ENCODE results near the gene DCLRE1C. TPM values are rescaled to one million over a fixed set of nuclear protein-coding genes. Genes with fewer than 3 reads are reported as not detected.
"Not testable (repeated sequence)": the region's sequence is repeated elsewhere in the genome, so short reads cannot be mapped to it uniquely, and the experiment has no call there.

The DCLRE1C gene
- total RNA-seq, 1 donor from 2014 or later = 4.2 TPM

DNA sequence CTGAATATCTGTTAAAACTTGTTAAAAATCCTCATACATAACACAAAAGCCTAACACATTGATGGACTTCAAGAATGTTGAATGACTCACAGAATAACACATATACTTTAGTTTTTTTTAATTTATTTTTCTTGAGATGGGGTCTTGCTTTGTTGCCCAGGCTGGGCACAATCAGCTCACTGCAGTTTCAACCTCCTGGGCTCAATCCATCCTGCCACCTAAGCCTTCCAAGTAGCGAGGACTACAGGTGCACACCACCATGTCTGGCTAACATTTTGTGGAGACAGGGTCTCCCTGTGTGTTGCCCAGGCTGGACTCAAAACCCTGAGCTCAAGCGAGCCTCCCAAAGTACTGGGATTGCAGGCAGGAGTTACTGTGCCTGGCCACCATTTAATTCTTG is 47.1 kb downstream of the DCLRE1C start:
- no peak for DNase-seq (ENCODE audit: missing footprints)
- intact Hi-C loops (cut with DNase I) = no loop called here
- no peak for ATAC-seq

DNA sequence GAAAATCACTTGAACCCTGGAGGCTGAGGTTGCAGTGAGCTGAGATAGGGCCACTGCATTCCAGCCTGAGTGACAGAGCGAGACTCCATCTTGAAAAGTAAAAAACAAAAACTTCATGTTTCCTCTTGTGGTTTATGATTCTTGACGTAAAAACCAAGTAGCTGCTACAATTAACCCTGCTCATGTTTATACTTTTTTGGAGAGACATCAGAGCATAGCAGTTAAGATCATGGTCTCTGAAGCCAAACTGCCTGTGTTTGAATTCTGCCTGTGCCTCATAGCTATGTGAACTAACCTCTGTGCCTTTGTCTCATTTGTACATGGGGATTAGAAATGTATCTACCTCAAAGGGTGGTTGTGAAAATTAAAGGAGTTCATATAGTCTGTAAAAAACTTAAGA is 48.0 kb downstream of the DCLRE1C start:
- ATAC-seq = no peak
- no peak for DNase-seq (ENCODE audit: missing footprints)
- intact Hi-C loops (cut with DNase I) = no loop called here

DNA sequence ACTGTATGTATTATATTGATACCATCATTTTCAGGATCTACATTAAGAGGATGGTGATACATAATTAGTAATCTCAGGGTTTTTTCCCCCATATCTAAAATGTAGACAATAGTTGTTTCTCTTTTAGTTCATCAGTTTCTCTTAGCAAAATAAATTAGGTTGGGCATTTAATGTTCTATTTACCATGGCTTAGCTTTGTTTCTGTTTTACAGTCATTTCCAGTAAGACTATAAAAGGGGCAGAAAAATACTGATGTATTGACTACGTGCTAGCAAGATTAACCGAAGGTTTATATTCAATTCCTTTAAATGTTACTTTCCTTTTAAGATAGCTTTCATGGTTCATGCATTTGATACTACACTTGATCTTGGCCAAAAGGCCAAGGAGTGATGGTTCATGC is 49.0 kb downstream of the DCLRE1C start:
- no peak for ATAC-seq
- intact Hi-C loops (cut with DNase I) = no loop called here
- no peak for DNase-seq (ENCODE audit: missing footprints)

DNA sequence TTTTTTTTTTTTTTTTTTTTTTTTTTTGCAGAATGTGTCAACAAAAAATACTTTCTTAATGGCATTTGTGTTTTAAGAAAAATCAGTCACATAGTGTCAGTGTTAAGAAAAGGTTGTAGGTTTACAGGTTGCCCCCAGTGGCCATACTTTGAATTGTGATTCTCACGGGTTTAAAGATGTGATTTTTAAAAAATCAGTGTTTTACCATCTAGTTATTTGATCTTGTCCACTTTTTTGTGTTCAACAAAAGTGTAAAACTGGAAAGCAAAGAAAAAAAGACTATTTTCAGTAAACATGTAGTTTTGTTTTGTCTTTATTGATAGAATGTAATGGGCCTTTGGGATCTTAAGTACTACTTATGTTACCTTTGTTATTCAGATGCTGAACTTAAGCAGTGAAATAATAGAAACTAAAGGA is 49.6 kb downstream of the DCLRE1C start:
- intact Hi-C loops (cut with DNase I) = no loop called here
- DNase-seq (ENCODE audit: missing footprints) (no peak), ATAC-seq (no peak)

DNA sequence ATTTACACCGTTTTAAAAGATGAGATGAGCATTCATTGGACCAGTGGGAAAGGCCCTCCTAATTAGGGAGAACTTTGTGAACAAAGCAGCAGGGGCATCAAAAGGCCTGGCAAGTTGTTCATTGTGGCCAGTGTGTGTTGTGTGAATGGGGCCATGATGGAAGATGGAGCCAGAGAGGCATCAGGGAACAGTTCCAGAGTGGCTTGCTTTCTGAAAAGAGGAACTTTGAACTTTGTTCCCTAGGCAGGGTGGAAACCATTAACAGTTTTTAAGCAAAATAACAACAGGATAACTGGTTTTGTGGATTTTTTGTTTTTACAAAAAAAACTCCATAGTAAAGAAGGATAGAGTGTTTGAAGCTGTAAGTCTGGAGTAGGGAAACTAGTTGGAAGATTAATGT is 62.7 kb downstream of the DCLRE1C start:
- DNase-seq (ENCODE audit: missing footprints) (no peak), ATAC-seq (no peak)
- intact Hi-C loops (cut with DNase I) = no loop called here

DNA sequence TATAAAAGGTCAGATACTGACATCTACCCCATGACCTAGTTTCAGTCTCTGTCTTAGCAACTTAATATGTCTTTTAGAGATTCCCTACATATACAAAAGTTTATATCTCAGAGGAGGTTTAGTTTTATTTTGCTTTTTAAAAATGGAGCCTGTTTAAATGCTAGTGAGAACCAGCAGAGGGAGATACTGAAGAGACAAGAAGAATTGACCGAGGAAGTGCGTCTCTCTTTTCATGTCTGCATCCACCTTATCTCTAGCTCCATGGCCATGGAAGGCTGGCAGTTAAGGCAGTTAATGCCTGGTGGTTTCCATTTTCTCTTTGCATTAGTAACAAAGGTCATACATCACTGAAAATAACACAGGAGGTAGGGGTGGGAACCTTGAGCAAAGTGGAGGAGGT is 64.6 kb downstream of the DCLRE1C start:
- DNase-seq (ENCODE audit: missing footprints) = no peak
- no peak for ATAC-seq
- intact Hi-C loops (cut with DNase I) = no loop called here

DNA sequence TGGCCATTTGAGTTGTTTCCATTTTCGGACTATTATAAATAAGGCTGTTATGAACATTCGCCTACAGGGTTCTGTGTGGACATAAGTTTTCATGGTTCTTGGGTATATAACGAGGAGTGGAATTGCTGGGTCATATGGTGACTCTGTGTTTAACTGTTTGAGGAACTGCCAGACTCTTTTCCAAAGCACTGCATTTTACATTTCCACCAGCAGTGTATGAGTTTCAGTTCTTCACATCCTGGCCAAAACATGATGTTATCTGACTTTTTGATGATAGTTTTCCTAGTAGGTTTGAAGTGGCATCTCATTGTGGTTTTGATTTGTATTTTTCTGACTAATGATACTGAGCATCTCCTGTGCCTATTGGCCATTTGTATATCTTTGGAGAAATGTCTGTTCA is 69.8 kb downstream of the DCLRE1C start:
- intact Hi-C loops (cut with DNase I) = no loop called here
- DNase-seq (ENCODE audit: missing footprints) (no peak), ATAC-seq (no peak)

DNA sequence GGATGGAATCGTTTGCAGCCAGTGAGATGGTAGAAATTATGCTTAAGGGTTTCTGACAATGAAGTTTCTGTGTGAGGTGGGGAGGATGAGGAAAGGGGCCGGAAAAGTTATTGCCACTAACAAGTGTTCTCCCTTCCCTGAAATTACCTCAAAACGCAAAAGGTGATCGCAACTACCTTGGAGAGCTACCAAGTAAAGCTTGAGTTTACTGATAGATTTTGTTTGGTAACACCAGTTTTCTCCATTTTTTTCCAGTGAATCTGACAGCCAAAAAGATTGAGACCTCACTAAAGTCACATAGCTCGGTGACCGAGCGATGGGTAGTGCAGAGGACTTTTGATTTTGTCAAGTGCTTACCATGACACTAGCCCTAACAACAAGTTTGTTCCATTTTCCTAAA is 73.7 kb downstream of the DCLRE1C start:
- no peak for DNase-seq (ENCODE audit: missing footprints)
- no peak for ATAC-seq
- intact Hi-C loops (cut with DNase I) = no loop called here

DNA sequence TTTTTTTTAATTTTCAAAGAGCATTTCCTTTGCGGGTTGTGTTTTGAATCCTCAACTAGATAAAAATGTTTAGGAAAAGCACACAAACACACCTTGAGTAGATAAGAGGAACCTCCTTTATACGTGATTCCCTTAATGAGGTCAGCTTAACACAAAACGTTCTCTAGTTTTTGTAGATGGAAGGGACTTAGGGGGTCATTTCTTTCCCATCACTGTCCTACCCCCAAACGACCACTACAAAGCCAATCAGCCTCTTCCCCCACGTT is 74.0 kb downstream of the DCLRE1C start:
- ATAC-seq (no peak), DNase-seq (ENCODE audit: missing footprints) (no peak)
- intact Hi-C loops (cut with DNase I) = loop anchor here (5.0 kb wide), 5 partner anchors 43 to 287 kb away; partner anchors contain the start of genes CDNF, DCLRE1C, HSPA14 and MSANTD7

DNA sequence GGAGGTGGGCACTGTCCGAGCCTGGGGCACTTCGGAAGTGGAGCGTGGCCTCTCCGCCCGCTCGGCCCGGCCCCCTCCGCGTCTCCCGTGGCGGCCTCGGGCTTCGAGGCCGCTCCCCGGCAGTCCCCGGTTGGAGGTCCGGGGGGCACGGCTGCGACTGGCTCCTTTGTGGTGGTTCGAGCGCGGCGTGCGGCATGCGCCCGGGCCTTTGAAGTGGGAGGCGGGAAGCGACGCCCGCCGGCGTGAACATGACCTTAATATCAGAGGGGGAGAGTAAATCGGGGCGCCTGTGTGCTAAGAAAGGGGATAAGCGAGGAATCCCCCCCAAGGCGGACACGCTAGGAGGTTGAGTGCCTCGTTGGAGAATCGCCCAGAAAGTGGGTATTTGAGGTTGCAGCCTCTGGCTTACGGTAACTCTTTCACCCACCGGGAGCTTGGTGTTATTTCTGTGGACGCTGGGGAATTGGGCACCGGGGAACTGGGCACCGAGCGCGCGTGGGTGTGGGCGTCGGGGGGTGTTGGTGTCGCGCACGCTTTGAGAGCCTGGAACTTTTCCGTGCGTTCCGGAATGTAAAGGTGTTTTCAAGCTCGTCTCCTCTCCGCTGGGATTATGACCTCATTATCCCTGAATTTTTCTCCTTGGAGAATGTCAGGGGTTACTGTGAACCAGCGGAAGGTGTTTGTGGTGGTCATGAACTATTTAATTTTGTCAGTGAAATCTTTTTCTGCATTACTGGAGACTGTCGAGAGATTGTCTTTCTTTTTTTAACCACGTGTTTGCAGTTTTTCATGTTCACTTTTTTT is 74.6 kb downstream of the DCLRE1C start:
- ATAC-seq = no peak
- intact Hi-C loops (cut with DNase I) = loop anchor here (5.0 kb wide), 5 partner anchors 42 to 288 kb away; partner anchors contain the start of genes CDNF, DCLRE1C, HSPA14 and MSANTD7
- DNase-seq (ENCODE audit: missing footprints) = peak; percentile 69

DNA sequence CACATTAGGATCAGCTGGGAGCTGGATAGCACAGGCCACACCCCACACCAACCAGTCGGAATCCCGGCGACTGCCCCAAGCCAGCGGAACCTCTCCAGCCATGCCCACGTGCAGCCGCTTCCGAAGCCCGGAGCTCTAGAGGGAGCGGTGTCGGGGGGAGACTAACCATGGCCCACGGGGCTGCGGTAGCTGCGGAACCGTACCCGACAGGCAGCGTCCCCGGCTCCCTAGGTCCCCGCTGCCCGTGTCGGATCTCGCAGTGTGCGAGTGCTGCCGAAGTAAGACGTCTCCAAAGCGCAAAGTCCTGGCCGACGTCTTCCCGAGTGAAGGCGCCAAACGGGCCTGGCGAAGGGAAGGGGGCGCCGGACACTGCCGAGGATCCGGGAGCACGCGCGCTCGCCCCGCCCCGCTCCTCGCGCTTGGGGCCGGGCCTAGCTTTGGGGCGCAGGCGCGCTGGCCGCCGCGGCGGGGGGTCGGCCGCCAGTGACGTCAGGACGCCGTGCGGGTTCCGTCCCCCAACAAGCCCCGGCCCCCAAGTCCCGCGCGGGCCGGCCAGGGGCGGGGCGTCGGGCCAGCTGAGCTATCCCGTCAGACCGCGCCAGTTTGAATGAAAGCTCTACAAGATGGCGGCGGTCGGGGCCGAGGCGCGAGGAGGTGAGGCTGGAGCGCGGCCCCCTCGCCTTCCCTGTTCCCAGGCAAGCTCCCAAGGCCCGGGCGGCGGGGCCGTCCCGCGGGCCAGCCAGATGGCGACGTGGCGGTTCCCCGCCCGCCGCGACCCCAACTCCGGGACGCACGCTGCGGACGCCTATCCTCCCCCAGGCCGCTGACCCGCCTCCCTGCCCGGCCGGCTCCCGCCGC is 75.4 kb downstream of the DCLRE1C start, which contains the start of gene SUV39H2:
Gene SUV39H2 (plus strand): TSS at position 601 of the 858 bp plus-strand sequence. CDS start 23 bp downstream, at position 624.
- ATAC-seq = peak; percentile 99
- intact Hi-C loops (cut with DNase I) = loop anchor here (5.0 kb wide), 5 partner anchors 41 to 289 kb away; partner anchors contain the start of genes CDNF, DCLRE1C, HSPA14 and MSANTD7
- DNase-seq (ENCODE audit: missing footprints) = peak; percentile 98

DNA sequence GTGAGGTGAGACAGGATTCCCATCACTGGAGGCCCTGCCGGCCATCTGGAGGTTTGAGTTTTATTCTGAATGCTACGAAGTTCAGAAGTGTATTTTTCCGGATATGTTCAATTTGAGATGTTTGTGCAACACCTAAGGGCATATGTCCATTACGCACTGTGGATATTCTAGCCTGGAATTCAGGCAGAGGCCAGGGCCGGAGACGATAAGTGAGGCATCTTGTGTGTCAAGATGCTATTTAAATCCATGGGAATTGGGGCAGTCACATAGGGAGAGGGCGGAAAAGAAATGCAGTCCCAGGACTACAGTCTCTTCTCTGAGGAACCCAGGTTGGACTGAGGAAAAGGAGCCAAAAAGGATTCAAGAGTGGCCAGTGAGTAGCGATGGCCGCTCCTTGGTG is 77.1 kb downstream of the DCLRE1C start:
- intact Hi-C loops (cut with DNase I) = loop anchor here (5.0 kb wide), 5 partner anchors 39 to 291 kb away; partner anchors contain the start of genes CDNF, DCLRE1C, HSPA14 and MSANTD7
- ATAC-seq (no peak), DNase-seq (ENCODE audit: missing footprints) (no peak)

DNA sequence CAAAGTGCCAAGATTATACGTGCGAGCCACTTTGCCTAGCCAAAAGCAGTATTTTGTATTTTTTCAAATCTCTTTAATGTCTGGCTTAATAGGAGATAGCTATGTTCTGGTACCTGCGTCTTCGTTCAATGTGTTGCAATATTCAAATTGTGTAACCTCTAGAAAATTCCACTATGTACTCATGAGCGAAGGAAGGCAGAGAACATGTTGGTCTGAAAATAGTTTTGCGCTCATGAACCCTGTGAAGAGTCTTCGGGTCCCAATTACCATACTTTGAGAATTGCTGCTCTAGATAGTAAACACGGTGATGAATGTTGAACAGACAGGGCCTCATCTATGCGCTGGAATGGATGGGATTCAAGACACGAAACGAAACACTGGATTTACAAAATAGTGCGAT is 78.0 kb downstream of the DCLRE1C start:
- ATAC-seq (no peak), DNase-seq (ENCODE audit: missing footprints) (no peak)
- intact Hi-C loops (cut with DNase I) = loop anchor here (5.0 kb wide), 5 partner anchors 39 to 291 kb away; partner anchors contain the start of genes CDNF, DCLRE1C, HSPA14 and MSANTD7

DNA sequence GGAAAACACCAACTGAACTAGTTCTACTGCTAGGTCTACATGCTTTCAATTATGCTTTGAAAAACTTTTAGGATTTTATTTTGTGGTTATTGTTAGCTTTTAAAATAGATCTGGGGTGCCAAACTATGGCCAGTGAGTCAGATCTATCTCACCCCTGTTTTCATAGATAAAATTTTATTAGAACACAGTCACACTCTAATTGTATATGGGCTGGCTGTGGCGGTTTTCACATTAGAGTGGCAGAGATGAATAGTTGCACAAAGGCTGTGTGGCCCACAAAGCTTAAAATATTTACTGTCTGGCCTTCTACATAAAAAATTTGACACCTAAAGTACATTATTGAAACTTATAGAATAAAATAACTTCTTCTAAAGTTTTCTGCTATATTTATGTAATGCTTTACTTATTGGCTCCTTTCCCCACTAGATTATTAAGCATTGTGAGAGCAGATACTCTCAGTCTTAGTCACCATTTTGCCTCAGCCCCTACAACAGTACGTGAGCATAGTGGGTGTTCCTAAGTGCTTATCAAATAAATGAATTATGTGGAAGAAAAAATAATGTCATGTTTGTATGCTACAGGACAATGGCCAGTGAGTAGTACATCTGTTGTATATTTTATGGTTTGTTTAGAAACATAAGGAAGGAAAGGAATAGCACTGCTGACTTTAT is 80.7 kb downstream of the DCLRE1C start:
- ATAC-seq = no peak
- DNase-seq (ENCODE audit: missing footprints) = no peak
- intact Hi-C loops (cut with DNase I) = no loop called here

DNA sequence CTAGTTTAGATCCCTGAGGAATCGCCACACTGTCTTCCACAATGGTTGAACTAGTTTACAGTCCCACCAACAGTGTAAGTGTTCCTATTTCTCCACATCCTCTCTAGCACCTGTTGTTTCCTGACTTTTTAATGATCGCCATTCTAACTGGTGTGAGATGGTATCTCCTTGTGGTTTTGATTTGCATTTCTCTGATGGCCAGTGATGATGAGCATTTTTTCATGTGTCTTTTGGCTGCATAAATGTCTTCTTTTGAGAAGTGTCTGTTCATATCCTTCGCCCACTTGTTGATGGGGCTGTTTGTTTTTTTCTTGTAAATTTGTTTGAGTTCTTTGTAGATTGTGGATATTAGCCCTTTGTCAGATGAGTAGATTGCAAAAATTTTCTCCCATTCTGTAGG is 89.0 kb downstream of the DCLRE1C start:
- ATAC-seq; intact Hi-C loops (cut with DNase I): not testable (repeated sequence)

DNA sequence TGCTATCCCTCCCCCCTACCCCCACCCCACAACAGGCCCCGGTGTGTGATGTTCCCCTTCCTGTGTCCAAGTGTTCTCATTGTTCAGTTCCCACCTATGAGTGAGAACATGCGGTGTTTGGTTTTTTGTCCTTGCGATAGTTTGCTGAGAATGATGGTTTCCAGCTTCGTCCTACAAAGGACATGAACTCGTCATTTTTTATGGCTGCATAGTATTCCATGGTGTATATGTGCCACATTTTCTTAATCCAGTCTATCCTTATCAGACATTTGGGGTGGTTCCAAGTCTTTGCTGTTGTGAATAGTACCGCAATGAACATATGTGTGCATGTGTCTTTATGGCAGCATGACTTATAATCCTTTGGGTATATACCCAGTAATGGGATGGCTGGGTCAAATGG is 89.4 kb downstream of the DCLRE1C start:
- ATAC-seq; DNase-seq (ENCODE audit: missing footprints); intact Hi-C loops (cut with DNase I): not testable (repeated sequence)

More for the DNA sequence above, 89.0 kb downstream of the DCLRE1C start:
- DNase-seq (ENCODE audit: missing footprints) = not testable (repeated sequence)

DNA sequence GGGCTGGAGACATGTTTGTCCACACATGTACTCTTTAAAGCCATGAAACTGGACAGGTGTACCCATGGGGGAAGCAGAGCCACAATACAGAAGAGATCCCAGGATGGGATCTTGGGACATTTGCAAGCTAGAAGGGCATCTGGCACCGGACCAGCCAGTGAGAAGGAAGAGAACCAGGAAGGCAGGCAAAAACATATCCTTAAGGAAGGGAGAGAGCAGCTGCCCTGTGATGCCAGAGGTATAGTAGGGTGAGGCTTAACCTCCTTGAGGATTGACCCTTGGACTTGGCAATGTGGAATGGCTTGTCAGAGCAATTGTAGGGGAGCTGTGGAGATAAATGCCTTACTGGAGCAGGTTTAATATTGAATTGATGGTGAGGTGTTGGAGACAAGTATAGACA is 93.1 kb downstream of the DCLRE1C start:
- DNase-seq (ENCODE audit: missing footprints) (no peak), ATAC-seq (no peak)
- intact Hi-C loops (cut with DNase I) = no loop called here

DNA sequence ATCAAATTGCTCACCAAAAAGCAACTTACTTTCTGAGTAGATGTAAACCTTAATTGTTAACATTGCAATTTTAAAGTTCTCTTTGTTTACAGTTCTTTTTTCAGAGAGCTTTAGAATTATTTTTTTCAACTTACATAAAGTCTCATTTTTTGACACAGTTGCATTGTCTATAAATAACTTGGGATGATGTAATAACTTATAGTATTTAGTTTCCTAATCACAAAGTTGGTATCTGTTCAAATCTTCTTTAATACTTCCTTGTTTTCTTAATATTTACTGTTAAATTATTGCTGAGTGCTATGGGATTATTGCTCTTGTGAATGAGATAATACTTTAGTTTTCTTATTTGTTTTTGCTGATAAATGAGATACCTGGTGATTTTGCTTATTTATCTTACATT is 94.1 kb downstream of the DCLRE1C start:
- no peak for DNase-seq (ENCODE audit: missing footprints)
- intact Hi-C loops (cut with DNase I) = no loop called here
- no peak for ATAC-seq

DNA sequence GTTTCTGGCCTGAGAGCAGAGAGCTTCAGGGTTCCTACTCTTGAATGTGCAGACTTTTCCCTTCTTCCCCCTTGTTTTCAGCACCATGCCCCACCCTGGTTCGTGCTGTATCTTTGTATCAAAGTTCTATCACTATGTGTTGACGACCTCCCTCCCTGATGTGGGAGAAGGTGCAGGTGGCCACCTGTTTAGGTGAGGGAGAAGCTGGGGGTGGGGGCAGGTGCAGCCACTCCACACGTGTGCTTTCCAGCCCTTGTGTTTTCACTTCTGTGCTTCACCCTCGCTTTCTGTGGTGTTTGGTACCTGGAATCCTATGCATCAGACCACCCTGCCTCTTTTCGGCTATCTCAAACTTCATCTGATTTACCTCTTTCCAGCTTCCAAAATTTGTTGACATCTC is 94.9 kb downstream of the DCLRE1C start:
- ATAC-seq = no peak
- intact Hi-C loops (cut with DNase I) = no loop called here
- DNase-seq (ENCODE audit: missing footprints) = no peak
